Heart left ventricle (tissue), 16 donors: ENCODE data around the gene SGSM2. TPM values are rescaled to one million over a fixed set of nuclear protein-coding genes. Genes with fewer than 3 reads are reported as not detected.

Experiments used
- ATAC-seq, 4 donors: fragments of 200-7000 bp; cut with Tn5 transposase; one replicate each; pipeline ENCODE4 v1.9.1; 2020 to 2022; ENCODE audit warnings: moderate library complexity in 4 of 4, mild to moderate bottlenecking in 3 of 4, moderate number of reproducible peaks in 1 of 4
- DNase-seq, 5 donors: peaks; one replicate each; pipeline ENCODE4 v3.0.0-alpha.2; 2020
- H3K27ac ChIP-seq, 12 donors: fragments of 200-600 bp; sonication (generic) in 4 of 12; one replicate each; pipeline versions ENCODE4 v1.5.0 to v1.8.0; 2016 to 2022; ENCODE audit warnings: mild to moderate bottlenecking in 2 of 12
- H3K27me3 ChIP-seq, 9 donors: fragments of 200-600 bp; sonication (generic) in 2 of 9; one replicate each; pipeline versions ENCODE4 v1.5.1 to v1.8.0; 2016 to 2022; ENCODE audit warnings: mild to moderate bottlenecking in 3 of 9
- H3K36me3 ChIP-seq, 9 donors: fragments of 200-600 bp; sonication (generic) in 2 of 9; one replicate each; pipeline versions ENCODE4 v1.5.0 to v1.8.0; 2018 to 2022; ENCODE audit warnings: mild to moderate bottlenecking in 2 of 9
- H3K4me1 ChIP-seq, 12 donors: fragments of 200-600 bp; sonication (generic) in 4 of 12; one replicate each; pipeline versions ENCODE4 v1.5.0 to v1.8.0; 2016 to 2022; ENCODE audit warnings: mild to moderate bottlenecking in 3 of 12
- H3K4me3 ChIP-seq, 12 donors: fragments of 200-600 bp; sonication (generic) in 4 of 12; one replicate each; pipeline versions ENCODE4 v1.5.0 to v1.8.0; 2017 to 2022; ENCODE audit warnings: mild to moderate bottlenecking in 9 of 12, moderate library complexity in 4 of 12
- H3K9me3 ChIP-seq, 12 donors: fragments of 200-600 bp; sonication (generic) in 4 of 12; one replicate each; pipeline versions ENCODE4 v1.5.0 to v1.8.0; 2016 to 2022; ENCODE audit warnings: mild to moderate bottlenecking in 1 of 12
- CTCF ChIP-seq, 12 donors: fragments of 200-600 bp; sonication (generic) in 4 of 12; IDR thresholded peaks; one replicate each; pipeline versions ENCODE4 v1.5.0 to v1.8.0; 2018 to 2022; ENCODE audit warnings: antibody characterized with exemption in 12 of 12, mild to moderate bottlenecking in 5 of 12
- POLR2A ChIP-seq, 2 donors: fragments of 450-650 bp; IDR thresholded peaks; one replicate each; pipeline ENCODE4 v1.6.1; 2017; ENCODE audit warnings: antibody characterized with exemption in 2 of 2, mild to moderate bottlenecking in 2 of 2, moderate library complexity in 2 of 2
- WGBS, 4 donors: extraction: QIAGEN DNeasy Blood & Tissue Kit in 2 of 4; methylation state at CpG; one replicate each; pipeline versions ENCODE4 v1.1.5 to v1.1.7; 2013 to 2018; 5-methylcytosine and 5-hydroxymethylcytosine counted together
- intact Hi-C, 10 donors: fragments of 100-400 bp; cut with DNase I; formaldehyde crosslinking; loops; one replicate each; pipeline versions ENCODE4 v1.11.1 to v1.14.2; 2022
- polyA plus RNA-seq, 2 donors: library from polyadenylated mRNA; stranded (reverse); fragments of 200-250 nt; gene quantifications; one replicate each; pipeline ENCODE4 v1.2.3, GENCODE V29; 2013
- total RNA-seq, 9 donors: library from RNA; depleted of rRNA in 2 of 9; stranded (reverse); fragments of >200 nt in 2 of 9; fragmentation: NEBNext Ultra II Directional in 3 of 9; extraction: Animal tissue kit (Norgen Biotek cat#: 25700) in 3 of 9; gene quantifications; one replicate each; pipeline versions ENCODE4 v1.1.0 to v1.2.4, GENCODE V29; 2016 to 2023
- donor health status: ischemic (EF 13 %, LVEDD 7.1; RV severe dilation, severe dysfunction).
- donor health status: healthy with polysubstance abuse.
- donor health status: DM: no; HTN: yes; CAD: no.
- donor health status: DM: no; HTN: no; CAD: no.
- donor health status: ischemic (EF 25% LVEDD 6.9; RV normal size, moderate dysfunction).
- donor health status: ischemic (EF 25% LVEDD 5.7; RV mildly dilated, moderate dysfunction).
- donor health status: healthy.
- donor health status: DM: yes; HTN: yes; CAD: no.
- donor health status: ischemic (EF 35%, LVEDD 5.7; RV mildly dilated, moderate dysfunction).
- donor health status: nonischemic (EF 11% LVEDD 7.7; RV severe dilation, severe dysfunction).
- donor health status: DM: yes; HTN: yes; CAD: no.
- donor health status: PGD.
- donor health status: ischemic (EF 29% LVEDD 5.4; RV normal size, mild dysfunction).
- donor health status: nonischemic (EF 23%, LVEDD 6.1; RV moderate dilation, normal function).

Gene SGSM2
- total and polyA plus RNA-seq, 11 donors, result 17.0 to 35.1 (median 22.3) TPM

- H3K27me3 ChIP-seq, result no peaks in the 10 kb centered on the region
- intact Hi-C loops, result no loop called here
- TF ChIP-seq POLR2A (IDR thresholded peaks at IDR 0.05) (no peak), CTCF (IDR thresholded peaks at IDR 0.05) (no peak)
- 92 to 94% (median 93%) methylated on average over 9 to 19 of the region's 19 CpGs for WGBS, 4 donors
- no peak overlapping the region for H3K27ac ChIP-seq
- DNase-seq (no peak), ATAC-seq (no peak)
- no peaks in the 10 kb centered on the region for H3K4me1 ChIP-seq
- H3K4me3 ChIP-seq, result no peak overlapping the region
- H3K9me3 ChIP-seq, result no peaks in the 10 kb centered on the region
- peaks cover 0 to 85% (median 65%) of the 10 kb centered on the region in 9 donors for H3K36me3 ChIP-seq
Observed at GRCh38 chr17:2375406-2375805, 38.1 kb downstream of the SGSM2 start.

GRCh38 chr17:2376107-2376506, 38.8 kb downstream of the SGSM2 start:
- intact Hi-C loops, result no loop called here
- no peaks in the 10 kb centered on the region for H3K27me3 ChIP-seq
- peaks cover 0 to 88% (median 65%) of the 10 kb centered on the region in 9 donors for H3K36me3 ChIP-seq
- no peaks in the 10 kb centered on the region for H3K4me1 ChIP-seq
- no peak for ATAC-seq
- H3K27ac ChIP-seq, result no peak overlapping the region
- WGBS, 4 donors, result 88 to 97% (median 92%) methylated on average over 12 to 14 of the region's 14 CpGs
- H3K9me3 ChIP-seq, result no peaks in the 10 kb centered on the region
- DNase-seq, result no peak
- H3K4me3 ChIP-seq, result no peak overlapping the region
- no peak for TF ChIP-seq CTCF (IDR thresholded peaks at IDR 0.05)
- TF ChIP-seq POLR2A (IDR thresholded peaks at IDR 0.05), result no peak

GRCh38 chr17:2377659-2378058, 40.4 kb downstream of the SGSM2 start:
- peaks cover 0 to 7% (median 2%) of the 10 kb centered on the region in 12 donors for H3K4me1 ChIP-seq
- H3K27ac ChIP-seq, result no peak overlapping the region
- H3K36me3 ChIP-seq, result peaks cover 0 to 83% (median 66%) of the 10 kb centered on the region in 9 donors
- TF ChIP-seq POLR2A (IDR thresholded peaks at IDR 0.05) (no peak), CTCF (IDR thresholded peaks at IDR 0.05) (no peak)
- no peak overlapping the region for H3K4me3 ChIP-seq
- WGBS, 4 donors, result 81 to 93% (median 93%) methylated on average over 10 of the region's 10 CpGs
- intact Hi-C loops, result no loop called here
- no peaks in the 10 kb centered on the region for H3K27me3 ChIP-seq
- DNase-seq, result no peak
- no peak for ATAC-seq
- no peaks in the 10 kb centered on the region for H3K9me3 ChIP-seq

GRCh38 chr17:2378905-2379304, 41.6 kb downstream of the SGSM2 start:
- DNase-seq, result no peak
- peaks cover 0 to 71% (median 58%) of the 10 kb centered on the region in 9 donors for H3K36me3 ChIP-seq
- H3K9me3 ChIP-seq, result no peaks in the 10 kb centered on the region
- ATAC-seq, result no peak
- H3K4me3 ChIP-seq, result no peak overlapping the region
- no peak for TF ChIP-seq CTCF (IDR thresholded peaks at IDR 0.05)
- TF ChIP-seq POLR2A (IDR thresholded peaks at IDR 0.05), result no peak
- 87 to 92% (median 92%) methylated on average over 11 of the region's 11 CpGs for WGBS, 4 donors
- H3K4me1 ChIP-seq, result peaks cover 0 to 15% (median 7%) of the 10 kb centered on the region in 12 donors
- intact Hi-C loops, result no loop called here
- no peaks in the 10 kb centered on the region for H3K27me3 ChIP-seq
- no peak overlapping the region for H3K27ac ChIP-seq
